ENCODE results near the gene MAN2A2.

Gene MAN2A2

GRCh38 chr15:90871139-90871715, 31.9 kb upstream of the MAN2A2 start:
- in situ Hi-C loops (cut with MboI; ENCODE audit: low sequenced_read_pairs), result no loop called here

GRCh38 chr15:90871716-90872485, 31.2 kb upstream of the MAN2A2 start:
- in situ Hi-C loops (cut with MboI; ENCODE audit: low sequenced_read_pairs), result no loop called here

GRCh38 chr15:90872486-90873184, 30.5 kb upstream of the MAN2A2 start:
- in situ Hi-C loops (cut with MboI; ENCODE audit: low sequenced_read_pairs), result no loop called here

GRCh38 chr15:90873488-90873997, 29.6 kb upstream of the MAN2A2 start:
- in situ Hi-C loops (cut with MboI; ENCODE audit: low sequenced_read_pairs), result no loop called here

- in situ Hi-C loops (cut with MboI; ENCODE audit: low sequenced_read_pairs), result no loop called here
These were observed 29.0 kb upstream of the MAN2A2 start for GRCh38 chr15:90873998-90874605.

- in situ Hi-C loops (cut with MboI; ENCODE audit: low sequenced_read_pairs), result loop anchor here (25.0 kb wide), 1 partner anchor 563 kb away; no protein-coding TSS in a partner anchor
These were observed 28.1 kb upstream of the MAN2A2 start for GRCh38 chr15:90874986-90875385.

- in situ Hi-C loops (cut with MboI; ENCODE audit: low sequenced_read_pairs), result loop anchor here (25.0 kb wide), 1 partner anchor 563 kb away; no protein-coding TSS in a partner anchor
These were observed 27.5 kb upstream of the MAN2A2 start for GRCh38 chr15:90875549-90875981.

- in situ Hi-C loops (cut with MboI; ENCODE audit: low sequenced_read_pairs), result loop anchor here (25.0 kb wide), 1 partner anchor 564 kb away; no protein-coding TSS in a partner anchor
These were observed 27.1 kb upstream of the MAN2A2 start for GRCh38 chr15:90876046-90876445.

- in situ Hi-C loops (cut with MboI; ENCODE audit: low sequenced_read_pairs), result loop anchor here (25.0 kb wide), 1 partner anchor 564 kb away; no protein-coding TSS in a partner anchor
These were observed 26.5 kb upstream of the MAN2A2 start for GRCh38 chr15:90876512-90877170.

GRCh38 chr15:90877315-90877714, 25.8 kb upstream of the MAN2A2 start:
- in situ Hi-C loops (cut with MboI; ENCODE audit: low sequenced_read_pairs), result loop anchor here (25.0 kb wide), 1 partner anchor 565 kb away; no protein-coding TSS in a partner anchor

GRCh38 chr15:90877996-90878395, 25.1 kb upstream of the MAN2A2 start:
- in situ Hi-C loops (cut with MboI; ENCODE audit: low sequenced_read_pairs), result loop anchor here (25.0 kb wide), 1 partner anchor 566 kb away; no protein-coding TSS in a partner anchor

- in situ Hi-C loops (cut with MboI; ENCODE audit: low sequenced_read_pairs), result loop anchor here (25.0 kb wide), 1 partner anchor 566 kb away; no protein-coding TSS in a partner anchor
These were observed 24.4 kb upstream of the MAN2A2 start for GRCh38 chr15:90878660-90879059.

- in situ Hi-C loops (cut with MboI; ENCODE audit: low sequenced_read_pairs), result loop anchor here (25.0 kb wide), 1 partner anchor 568 kb away; no protein-coding TSS in a partner anchor
These were observed 23.3 kb upstream of the MAN2A2 start for GRCh38 chr15:90879730-90880366.

- in situ Hi-C loops (cut with MboI; ENCODE audit: low sequenced_read_pairs), result loop anchor here (25.0 kb wide), 1 partner anchor 568 kb away; no protein-coding TSS in a partner anchor
These were observed 22.5 kb upstream of the MAN2A2 start for GRCh38 chr15:90880381-90881145.

GRCh38 chr15:90881181-90881977, 21.7 kb upstream of the MAN2A2 start:
- in situ Hi-C loops (cut with MboI; ENCODE audit: low sequenced_read_pairs), result loop anchor here (25.0 kb wide), 1 partner anchor 569 kb away; no protein-coding TSS in a partner anchor

GRCh38 chr15:90881978-90882721, 21.0 kb upstream of the MAN2A2 start:
- in situ Hi-C loops (cut with MboI; ENCODE audit: low sequenced_read_pairs), result loop anchor here (25.0 kb wide), 1 partner anchor 570 kb away; no protein-coding TSS in a partner anchor
